B cell (primary cell): Measurements from ENCODE around the gene ASB2. TPM values are rescaled to one million over a fixed set of nuclear protein-coding genes. Genes with fewer than 3 reads are reported as not detected.

Source experiments
- ATAC-seq: fragments of 200-7000 bp; cut with Tn5 transposase; one replicate; pipeline ENCODE4 v1.10.0; 2021; ENCODE audit warnings: low read depth, mild to moderate bottlenecking, moderate number of reproducible peaks, moderate library complexity
- CTCF ChIA-PET: fragments of 350-600 bp; sonication (Branson Sonifier 250); formaldehyde crosslinking; loops from one replicate; lab custom pipeline; 2021; ENCODE audit warnings: antibody characterized with exemption, inconsistent platforms; lab: Charles Lee
- POLR2A ChIA-PET: fragments of 350-600 bp; sonication (Branson Sonifier 250); formaldehyde crosslinking; loops from one replicate; lab custom pipeline; 2021; ENCODE audit warnings: antibody characterized with exemption; lab: Charles Lee
- DNase-seq: peaks from one replicate; pipeline ENCODE4 v3.0.0; 2013
- H2AFZ ChIP-seq: 2 replicates; pipeline ENCODE4 v1.6.1; 2012; ENCODE audit warnings: mild to moderate bottlenecking, low read depth, low read length; ENCODE audit not compliant: insufficient read depth, poor library complexity, severe bottlenecking
- H3K27ac ChIP-seq, 2 donors: 1 replicate in 1 of 2; 2 replicates in 1 of 2; pipeline ENCODE4 v1.5.1; 2012 to 2013; ENCODE audit warnings: low read length in 2 of 2, mild to moderate bottlenecking in 2 of 2, moderate library complexity in 1 of 2
- H3K27me3 ChIP-seq, 4 experiments: fragments of 200-600 bp in 1 of 4; sonication (generic) in 1 of 4; replicated peaks in 1 of 4; 1 replicate in 2 of 4; 2 replicates in 2 of 4; pipeline versions ENCODE4 v1.6.1 to v1.7.0; 2013 to 2016; ENCODE audit warnings: low read length in 3 of 4, mild to moderate bottlenecking in 2 of 4, mixed read lengths in 1 of 4, moderate library complexity in 1 of 4; ENCODE audit not compliant: insufficient read depth in 4 of 4, control insufficient read depth in 3 of 4; ENCODE audit errors: control extremely low read depth in 1 of 4
- H3K36me3 ChIP-seq, 2 experiments: replicated peaks in 1 of 2; 1 replicate in 1 of 2; 2 replicates in 1 of 2; pipeline versions ENCODE4 v1.6.1 to v1.7.1; 2013; ENCODE audit warnings: low read length in 1 of 2; ENCODE audit not compliant: insufficient read depth in 2 of 2, control insufficient read depth in 1 of 2; ENCODE audit errors: control extremely low read depth in 1 of 2, extremely low read depth in 1 of 2
- H3K4me1 ChIP-seq, 2 donors: fragments of 200-600 bp in 1 of 2; sonication (generic) in 1 of 2; 1 replicate in 1 of 2; 2 replicates in 1 of 2; pipeline versions ENCODE4 v1.5.1 to v1.6.1; 2013 to 2017; ENCODE audit warnings: low read length in 2 of 2; ENCODE audit not compliant: control insufficient read depth in 2 of 2, insufficient read depth in 2 of 2
- H3K4me2 ChIP-seq: replicated peaks from 2 replicates; pipeline ENCODE3; 2012; ENCODE audit warnings: mild to moderate bottlenecking, low read depth, low read length; ENCODE audit not compliant: poor library complexity, severe bottlenecking
- H3K4me3 ChIP-seq, 5 experiments: fragments of 200-600 bp in 1 of 5; sonication (generic) in 1 of 5; 1 replicate in 3 of 5; 2 replicates in 2 of 5; pipeline versions ENCODE4 v1.5.1 to v1.7.0; 2011 to 2016; ENCODE audit warnings: low read length in 4 of 5, mild to moderate bottlenecking in 4 of 5, low read depth in 2 of 5, control low read depth in 1 of 5, moderate library complexity in 1 of 5; ENCODE audit not compliant: insufficient read depth in 1 of 5; ENCODE audit errors: control extremely low read depth in 1 of 5, extremely low read depth in 1 of 5
- H3K79me2 ChIP-seq: fragments of 200-600 bp; sonication (generic); one replicate; pipeline ENCODE4 v1.6.0; 2016; ENCODE audit warnings: low read length; ENCODE audit not compliant: control insufficient read depth, insufficient read depth
- H3K9ac ChIP-seq: fragments of 200-600 bp; sonication (generic); 2 replicates; pipeline ENCODE4 v1.6.1; 2017; ENCODE audit warnings: mild to moderate bottlenecking, low read length, moderate library complexity
- H3K9me3 ChIP-seq, 3 donors: one replicate each; pipeline versions ENCODE4 v1.6.1 to v1.7.1; 2013; ENCODE audit warnings: low read length in 2 of 3; ENCODE audit not compliant: control insufficient read depth in 2 of 3, insufficient read depth in 1 of 3; ENCODE audit errors: control extremely low read depth in 1 of 3
- H4K20me1 ChIP-seq: 2 replicates; pipeline ENCODE4 v1.6.0; 2012; ENCODE audit warnings: mild to moderate bottlenecking, low read length; ENCODE audit not compliant: insufficient read depth, control insufficient read depth, poor library complexity, severe bottlenecking
- H3K27ac Mint-ChIP-seq: one replicate; pipeline ENCODE4 v1.8.0; 2021; ENCODE audit warnings: mixed read lengths
- H3K27me3 Mint-ChIP-seq: one replicate; pipeline ENCODE4 v1.8.0; 2021; ENCODE audit warnings: mixed read lengths
- H3K4me1 Mint-ChIP-seq: one replicate; pipeline ENCODE4 v1.8.0; 2021; ENCODE audit warnings: mixed read lengths
- H3K4me3 Mint-ChIP-seq: one replicate; pipeline ENCODE4 v1.8.0; 2021; ENCODE audit warnings: mixed read lengths
- H3K9me3 Mint-ChIP-seq: one replicate; pipeline ENCODE4 v1.8.0; 2022; ENCODE audit warnings: mixed read lengths; ENCODE audit not compliant: insufficient read depth
- CTCF ChIP-seq: fragments of 200-600 bp; IDR thresholded peaks from one replicate; pipeline ENCODE4 v1.8.0; 2022; ENCODE audit warnings: antibody characterized with exemption, mild to moderate bottlenecking
- EZH2 ChIP-seq: IDR thresholded peaks from 2 replicates; pipeline ENCODE4 v1.6.1; 2012; ENCODE audit warnings: borderline replicate concordance, low read depth, mild to moderate bottlenecking, moderate library complexity, low read length; ENCODE audit not compliant: insufficient read depth, poor library complexity, severe bottlenecking
- whole genome bisulfite sequencing: methylation state at CpG from one replicate; pipeline ENCODE4 v1.1.5; 2013; ENCODE audit warnings: missing lambda C conversion rate; ENCODE audit not compliant: insufficient coverage; 5-methylcytosine and 5-hydroxymethylcytosine counted together
- intact Hi-C: fragments of 100-400 bp; cut with micrococcal nuclease; formaldehyde crosslinking; loops from one replicate; pipeline ENCODE4 v1.10.0; 2022
- polyA plus RNA-seq: library from polyadenylated mRNA; depleted of rRNA; stranded (reverse); fragments of >200 nt; gene quantifications from 2 replicates; pipeline ENCODE4 v1.2.3, GENCODE V29; 2012
- total RNA-seq, 2 donors: library from RNA; stranded (reverse); fragments of 120-200 nt in 1 of 2; gene quantifications; 1 replicate in 1 of 2; 2 replicates in 1 of 2; pipeline versions ENCODE4 v1.2.3 to v1.2.4, GENCODE V29; 2013 to 2022

The ASB2 gene
- total and polyA plus RNA-seq, 2 donors (not counting 1 experiment from before 2014, with no cell fraction given), result 1.5 to 2.7 TPM

GRCh38 chr14:94025720-94026119 is 49.4 kb upstream of the ASB2 start:
- Histone ChIP-seq H4K20me1 (no peaks in the 10 kb centered on the region), H3K9me3 (no peaks in the 10 kb centered on the region), H3K4me2 (peak overlapping the region; percentile 92), H3K79me2 (no peaks in the 10 kb centered on the region), H3K27ac (no peak overlapping the region), H3K4me3 (peak overlapping the region in 3 of 5 experiments; percentile 52 to 64 (median 63)), H2AFZ (peak overlapping the region; percentile 35), H3K4me1 (peaks cover 9% of the 10 kb centered on the region in 2 donors), H3K9ac (peak overlapping the region; percentile 69), H3K36me3 (no peaks in the 10 kb centered on the region), H3K27me3 (peaks cover 0 to 25% (median 9%) of the 10 kb centered on the region in 4 experiments)
- Mint-ChIP-seq H3K27ac (no peak overlapping the region), H3K4me1 (peaks cover 8% of the 10 kb centered on the region), H3K9me3 (no peaks in the 10 kb centered on the region), H3K4me3 (peak overlapping the region; percentile 90), H3K27me3 (peaks cover 26% of the 10 kb centered on the region)
- WGBS, result 0% methylated on average over 1 of the region's 6 CpGs
- ATAC-seq (no peak), DNase-seq (no peak)
- TF ChIP-seq CTCF (no peak), EZH2 (no peak)
- POLR2A ChIA-PET, result interaction anchor here (0.7 kb wide), 1 partner anchor 11 kb away, joined by 3 read pairs; no protein-coding TSS in a partner anchor
- CTCF ChIA-PET, result interaction anchor here (0.7 to 2.1 kb wide), 5 partner anchors 10 to 111 kb away, joined by 3 to 16 read pairs (median 5); partner anchors contain the start of genes DDX24 and IFI27L1
- intact Hi-C loops, result loop anchor here (1.0 kb wide), 2 partner anchors 56 to 152 kb away; partner anchors contain the start of genes DDX24 and IFI27L1

GRCh38 chr14:94024549-94024948 is 48.2 kb upstream of the ASB2 start:
- H3K36me3 ChIP-seq, result no peaks in the 10 kb centered on the region
- no peak for DNase-seq
- WGBS, result no CpG with 5 or more reads among the region's 2 CpGs
- CTCF ChIA-PET, result interaction anchor here (1.7 to 2.7 kb wide), 2 partner anchors 12 to 24 kb away, joined by 7 to 11 read pairs; no protein-coding TSS in a partner anchor
- no peaks in the 10 kb centered on the region for H3K9me3 Mint-ChIP-seq
- no peak overlapping the region for H3K4me2 ChIP-seq
- TF ChIP-seq EZH2, result no peak
- TF ChIP-seq CTCF, result no peak
- no peaks in the 10 kb centered on the region for H4K20me1 ChIP-seq
- peaks cover 30% of the 10 kb centered on the region for H3K27me3 Mint-ChIP-seq
- intact Hi-C loops, result no loop called here
- POLR2A ChIA-PET, result no interaction called here
- peaks cover 0 to 25% (median 9%) of the 10 kb centered on the region in 4 experiments for H3K27me3 ChIP-seq
- H3K4me1 Mint-ChIP-seq, result peaks cover 8% of the 10 kb centered on the region
- H3K9me3 ChIP-seq, result no peaks in the 10 kb centered on the region
- no peak overlapping the region for H3K27ac ChIP-seq
- H3K79me2 ChIP-seq, result no peaks in the 10 kb centered on the region
- H3K27ac Mint-ChIP-seq, result no peak overlapping the region
- H3K4me1 ChIP-seq, result peaks cover 9% of the 10 kb centered on the region in 2 donors
- no peak overlapping the region for H3K4me3 Mint-ChIP-seq
- no peak overlapping the region for H3K4me3 ChIP-seq
- ATAC-seq, result no peak
- no peak overlapping the region for H2AFZ ChIP-seq
- H3K9ac ChIP-seq, result no peak overlapping the region
